HEK293 (cell line): ENCODE measurements around the gene PRDM10.

Source experiments
- CTCF ChIA-PET: fragments of 350-600 bp; formaldehyde crosslinking; extraction: SDS; loops from one replicate; lab custom pipeline; 2021; ENCODE audit warnings: antibody characterized with exemption; lab: Yijun Ruan, JAX
- POLR2A ChIA-PET: fragments of 300-600 bp; formaldehyde crosslinking; extraction: SDS; loops from one replicate; lab custom pipeline; 2020; ENCODE audit warnings: antibody characterized with exemption, inconsistent platforms; lab: Yijun Ruan, JAX
- H3K27ac ChIP-seq: fragments of 200-500 bp; sonication (Bioruptor generic); 2 replicates; pipeline ENCODE4 v1.5.1; 2014; ENCODE audit warnings: low read depth, low read length, control low read depth, inconsistent platforms; ENCODE audit errors: extremely low read depth
- H3K36me3 ChIP-seq, 2 experiments: fragments of 200-500 bp in 1 of 2; sonication (Bioruptor generic) in 1 of 2; 1 replicate in 1 of 2; 2 replicates in 1 of 2; pipeline ENCODE4 v1.5.1; 2014 to 2017; ENCODE audit warnings: inconsistent platforms in 2 of 2, low read length in 2 of 2; ENCODE audit not compliant: control insufficient read depth in 2 of 2, insufficient read depth in 1 of 2
- H3K4me1 ChIP-seq: fragments of 200-500 bp; sonication (Bioruptor generic); 2 replicates; pipeline ENCODE4 v1.5.1; 2014; ENCODE audit warnings: mild to moderate bottlenecking, low read length, inconsistent platforms; ENCODE audit not compliant: control insufficient read depth, insufficient read depth
- H3K4me3 ChIP-seq: 2 replicates; pipeline ENCODE4 v1.5.1; 2011; ENCODE audit warnings: low read depth, mild to moderate bottlenecking, control low read depth, low read length, moderate library complexity
- H3K9me3 ChIP-seq: fragments of 200-500 bp; sonication (Bioruptor generic); 2 replicates; pipeline ENCODE4 v1.5.1; 2014; ENCODE audit warnings: low read depth, low read length, inconsistent platforms; ENCODE audit not compliant: control insufficient read depth, insufficient read depth
- GLIS2 ChIP-seq: fragments of 450-650 bp; formaldehyde crosslinking; IDR thresholded peaks from 2 replicates; pipeline ENCODE4 v1.5.1; 2016; ENCODE audit warnings: missing biosample characterization, missing genetic modification characterization
- HIC1 ChIP-seq: fragments of 450-650 bp; formaldehyde crosslinking; IDR thresholded peaks from 2 replicates; pipeline ENCODE4 v1.5.1; 2016; ENCODE audit warnings: missing biosample characterization, missing genetic modification characterization
- KLF9 ChIP-seq: fragments of 450-650 bp; formaldehyde crosslinking; IDR thresholded peaks from 2 replicates; pipeline ENCODE4 v1.5.1; 2016; ENCODE audit warnings: missing biosample characterization, missing genetic modification characterization, low read depth
- MZF1 ChIP-seq: fragments of 450-650 bp; formaldehyde crosslinking; IDR thresholded peaks from 2 replicates; pipeline ENCODE4 v1.5.1; 2017; ENCODE audit warnings: missing biosample characterization, missing genetic modification characterization, borderline replicate concordance
- ZBTB1 ChIP-seq: fragments of 450-650 bp; formaldehyde crosslinking; IDR thresholded peaks from 2 replicates; pipeline ENCODE4 v1.5.1; 2016; ENCODE audit warnings: missing biosample characterization, missing genetic modification characterization
- ZBTB26 ChIP-seq: fragments of 450-650 bp; formaldehyde crosslinking; optimal IDR thresholded peaks from 2 replicates; pipeline ENCODE3; 2016; ENCODE audit warnings: missing biosample characterization, mild to moderate bottlenecking, missing genetic modification characterization
- ZFHX2 ChIP-seq: fragments of 450-650 bp; formaldehyde crosslinking; conservative IDR thresholded peaks from 2 replicates; pipeline ENCODE4 v1.5.1; 2016; ENCODE audit warnings: missing biosample characterization, missing genetic modification characterization
- ZNF155 ChIP-seq: fragments of 450-650 bp; formaldehyde crosslinking; IDR thresholded peaks from 2 replicates; pipeline ENCODE4 v1.5.1; 2016; ENCODE audit warnings: missing biosample characterization, missing genetic modification characterization
- ZNF2 ChIP-seq: fragments of 450-650 bp; formaldehyde crosslinking; IDR thresholded peaks from 2 replicates; pipeline ENCODE4 v1.5.1; 2016; ENCODE audit warnings: missing biosample characterization, missing genetic modification characterization
- ZNF211 ChIP-seq: fragments of 450-650 bp; formaldehyde crosslinking; IDR thresholded peaks from 2 replicates; pipeline ENCODE4 v1.5.1; 2016; ENCODE audit warnings: low read depth, missing biosample characterization, missing genetic modification characterization
- ZNF26 ChIP-seq: fragments of 450-650 bp; formaldehyde crosslinking; IDR thresholded peaks from 2 replicates; pipeline ENCODE4 v1.5.1; 2016; ENCODE audit warnings: missing biosample characterization, missing genetic modification characterization
- ZNF266 ChIP-seq: fragments of 450-650 bp; formaldehyde crosslinking; IDR thresholded peaks from 2 replicates; pipeline ENCODE4 v1.5.1; 2016; ENCODE audit warnings: missing biosample characterization, missing genetic modification characterization, low read depth
- ZNF398 ChIP-seq: fragments of 450-650 bp; formaldehyde crosslinking; IDR thresholded peaks from 2 replicates; pipeline ENCODE4 v1.5.1; 2017; ENCODE audit warnings: missing biosample characterization, missing genetic modification characterization
- ZNF423 ChIP-seq: fragments of 450-650 bp; formaldehyde crosslinking; IDR thresholded peaks from 2 replicates; pipeline ENCODE4 v1.5.1; 2016; ENCODE audit warnings: missing biosample characterization, missing genetic modification characterization
- ZNF433 ChIP-seq: fragments of 450-650 bp; formaldehyde crosslinking; IDR thresholded peaks from 2 replicates; pipeline ENCODE4 v1.5.1; 2016; ENCODE audit warnings: missing biosample characterization, missing genetic modification characterization, low read depth
- ZNF488 ChIP-seq: fragments of 450-650 bp; formaldehyde crosslinking; IDR thresholded peaks from 2 replicates; pipeline ENCODE4 v1.5.1; 2016; ENCODE audit warnings: missing biosample characterization, missing genetic modification characterization
- ZNF510 ChIP-seq: fragments of 450-650 bp; formaldehyde crosslinking; IDR thresholded peaks from 2 replicates; pipeline ENCODE4 v1.5.1; 2018; ENCODE audit warnings: mild to moderate bottlenecking, missing genetic modification characterization, missing biosample characterization; ENCODE audit not compliant: insufficient replicate concordance
- ZNF549 ChIP-seq: fragments of 450-650 bp; IDR thresholded peaks from 2 replicates; pipeline ENCODE4 v1.5.1; 2018; ENCODE audit warnings: missing biosample characterization, missing genetic modification characterization, mild to moderate bottlenecking, inconsistent platforms, moderate library complexity
- ZNF561 ChIP-seq: fragments of 450-650 bp; IDR thresholded peaks from 2 replicates; pipeline ENCODE4 v1.5.1; 2018; ENCODE audit warnings: missing biosample characterization, missing genetic modification characterization, borderline replicate concordance
- ZNF76 ChIP-seq: fragments of 450-650 bp; formaldehyde crosslinking; IDR thresholded peaks from 2 replicates; pipeline ENCODE4; 2016; ENCODE audit warnings: low read depth, missing biosample characterization, missing genetic modification characterization, borderline replicate concordance
- ZNF776 ChIP-seq: fragments of 450-650 bp; formaldehyde crosslinking; IDR thresholded peaks from 2 replicates; pipeline ENCODE4 v1.5.0; 2017; ENCODE audit warnings: missing biosample characterization, missing genetic modification characterization, borderline replicate concordance
- ZNF830 ChIP-seq: fragments of 450-650 bp; IDR thresholded peaks from 2 replicates; pipeline ENCODE4 v1.5.0; 2018; ENCODE audit warnings: missing biosample characterization, missing genetic modification characterization, low read depth, mild to moderate bottlenecking, moderate library complexity
- TF ChIP-seq, protein P1 (sequence below): fragments of 450-650 bp; formaldehyde crosslinking; IDR thresholded peaks from 2 replicates; pipeline ENCODE4 v1.5.1; 2016; ENCODE audit warnings: missing biosample characterization, missing genetic modification characterization
- TF ChIP-seq, protein P2 (sequence below): fragments of 450-650 bp; formaldehyde crosslinking; IDR thresholded peaks from 2 replicates; pipeline ENCODE4 v1.5.1; 2016; ENCODE audit warnings: missing biosample characterization, missing genetic modification characterization

Gene PRDM10

GRCh38 chr11:129895126-129896041, 107.3 kb downstream of the PRDM10 start, which contains the start of gene NFRKB:
Gene NFRKB, minus strand, starts transcription at chr11:129895578. Its CDS starts 2,729 bp downstream, at chr11:129892849.
- CTCF ChIA-PET = interaction anchor here (0.6 to 0.7 kb wide), 3 partner anchors 12 to 236 kb away, joined by 3 to 4 read pairs (median 4); no protein-coding TSS in a partner anchor
- POLR2A ChIA-PET = interaction anchor here (0.8 to 2.4 kb wide), 2 partner anchors 17 to 34 kb away, joined by 3 to 9 read pairs; no protein-coding TSS in a partner anchor
- peaks cover 14 to 40% of the 10 kb centered on the region in 2 experiments for H3K36me3 ChIP-seq
- H3K4me1 ChIP-seq = no peaks in the 10 kb centered on the region
- peak within 1 kb of the TSS; percentile 51; the same call in 1 of the 2 replicates for H3K27ac ChIP-seq
- H3K9me3 ChIP-seq = no peaks in the 10 kb centered on the region
- H3K4me3 ChIP-seq = peak within 1 kb of the TSS; percentile 96
- TF ChIP-seq ZBTB1 (tag by site-specific recombination) (0 out of 2 replicates have a peak, but pooled peaks have one; percentile 10), ZNF561 (tag by site-specific recombination) (0 out of 2 replicates have a peak, but pooled peaks have one; percentile 49), HIC1 (tag by site-specific recombination) (0 out of 2 replicates have a peak, but pooled peaks have one; percentile 27), ZNF155 (no peak), ZBTB26 (tag by site-specific recombination) (peak; percentile 90), ZNF510 (tag by site-specific recombination) (no peak), MZF1 (tag by site-specific recombination) (no peak), ZNF26 (tag by site-specific recombination) (no peak), ZNF549 (no peak), ZNF2 (0 out of 2 replicates have a peak, but pooled peaks have one; percentile 27), ZNF433 (no peak), GLIS2 (tag by site-specific recombination) (peak; percentile 88), ZNF776 (tag by site-specific recombination) (no peak), ZNF830 (tag by site-specific recombination) (no peak), ZNF266 (tag by site-specific recombination) (no peak), ZNF488 (tag by site-specific recombination) (no peak), KLF9 (tag by site-specific recombination) (peak; percentile 80), ZNF76 (peak; percentile 60; the same call in 1 of the 2 replicates), ZFHX2 (peak; percentile 84), ZNF211 (tag by site-specific recombination) (no peak), ZNF423 (no peak), ZNF398 (tag by site-specific recombination) (peak; percentile 53; the same call in 1 of the 2 replicates)
- TF ChIP-seq, protein P1, sequence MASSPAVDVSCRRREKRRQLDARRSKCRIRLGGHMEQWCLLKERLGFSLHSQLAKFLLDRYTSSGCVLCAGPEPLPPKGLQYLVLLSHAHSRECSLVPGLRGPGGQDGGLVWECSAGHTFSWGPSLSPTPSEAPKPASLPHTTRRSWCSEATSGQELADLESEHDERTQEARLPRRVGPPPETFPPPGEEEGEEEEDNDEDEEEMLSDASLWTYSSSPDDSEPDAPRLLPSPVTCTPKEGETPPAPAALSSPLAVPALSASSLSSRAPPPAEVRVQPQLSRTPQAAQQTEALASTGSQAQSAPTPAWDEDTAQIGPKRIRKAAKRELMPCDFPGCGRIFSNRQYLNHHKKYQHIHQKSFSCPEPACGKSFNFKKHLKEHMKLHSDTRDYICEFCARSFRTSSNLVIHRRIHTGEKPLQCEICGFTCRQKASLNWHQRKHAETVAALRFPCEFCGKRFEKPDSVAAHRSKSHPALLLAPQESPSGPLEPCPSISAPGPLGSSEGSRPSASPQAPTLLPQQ (tag by site-specific recombination) = no peak
- TF ChIP-seq, protein P2, sequence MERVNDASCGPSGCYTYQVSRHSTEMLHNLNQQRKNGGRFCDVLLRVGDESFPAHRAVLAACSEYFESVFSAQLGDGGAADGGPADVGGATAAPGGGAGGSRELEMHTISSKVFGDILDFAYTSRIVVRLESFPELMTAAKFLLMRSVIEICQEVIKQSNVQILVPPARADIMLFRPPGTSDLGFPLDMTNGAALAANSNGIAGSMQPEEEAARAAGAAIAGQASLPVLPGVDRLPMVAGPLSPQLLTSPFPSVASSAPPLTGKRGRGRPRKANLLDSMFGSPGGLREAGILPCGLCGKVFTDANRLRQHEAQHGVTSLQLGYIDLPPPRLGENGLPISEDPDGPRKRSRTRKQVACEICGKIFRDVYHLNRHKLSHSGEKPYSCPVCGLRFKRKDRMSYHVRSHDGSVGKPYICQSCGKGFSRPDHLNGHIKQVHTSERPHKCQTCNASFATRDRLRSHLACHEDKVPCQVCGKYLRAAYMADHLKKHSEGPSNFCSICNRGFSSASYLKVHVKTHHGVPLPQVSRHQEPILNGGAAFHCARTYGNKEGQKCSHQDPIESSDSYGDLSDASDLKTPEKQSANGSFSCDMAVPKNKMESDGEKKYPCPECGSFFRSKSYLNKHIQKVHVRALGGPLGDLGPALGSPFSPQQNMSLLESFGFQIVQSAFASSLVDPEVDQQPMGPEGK (tag by site-specific recombination) = peak; percentile 79
